ENCODE data around the gene GAK. TPM values are rescaled to one million over a fixed set of nuclear protein-coding genes. Genes with fewer than 3 reads are reported as not detected.

GAK gene
- total and polyA plus RNA-seq, 8 donors: 47.5 to 226 (median 64.8) TPM

- intact Hi-C loops (cut with DNase I): no loop called here
- DNase-seq (peak in 1 of 6 donors; percentile 13), FAIRE-seq (no peak), ATAC-seq (no peak)
- H3K36me3 ChIP-seq: no peaks in the 10 kb centered on the region
- WGBS, 2 donors: 86 to 90% methylated on average over 13 of the region's 13 CpGs
- TF ChIP-seq CTCF (IDR thresholded peaks at IDR 0.05): no peak
- H3K27ac ChIP-seq: no peak overlapping the region
- H3K4me3 ChIP-seq: no peak overlapping the region
- peaks cover 0 to 2% (median 0%) of the 10 kb centered on the region in 3 donors for H3K4me1 ChIP-seq
- no peaks in the 10 kb centered on the region for H3K27me3 ChIP-seq
- no peaks in the 10 kb centered on the region for H3K9me3 ChIP-seq
These were observed 130.5 kb downstream of the GAK start for GRCh38 chr4:801436-802124.

Other genes starting within 250 kb of the GAK start
- 1 to 10 TPM; 3.3 to 9.0 (median 5.5) TPM for gene SLC49A3, start 243.2 kb downstream of the GAK start, total RNA-seq
- gene SLC49A3, start 243.2 kb downstream of the GAK start, polyA plus RNA-seq: 10 to 100 TPM; 14.3 to 20.8 TPM
- gene PCGF3, start 226.5 kb downstream of the GAK start, total RNA-seq: 10 to 100 TPM; 12.3 to 34.3 (median 14.3) TPM
- gene PCGF3, start 226.5 kb downstream of the GAK start, polyA plus RNA-seq: 10 to 100 TPM; 43.3 to 66.8 TPM
- 1 to 10 TPM in 3 of 6 donors, under 1 TPM in 3; 0.51 to 1.8 (median 0.89) TPM for gene CPLX1, start 106.2 kb downstream of the GAK start, total RNA-seq
- gene CPLX1, start 106.2 kb downstream of the GAK start, polyA plus RNA-seq: 1 to 10 TPM; 6.3 to 7.7 TPM
- gene TMEM175, start 144 bp upstream of the GAK start, total RNA-seq: 10 to 100 TPM; 10.0 to 20.2 (median 14.7) TPM
- 10 to 100 TPM; 77.8 to 96.6 TPM for gene TMEM175, start 144 bp upstream of the GAK start, polyA plus RNA-seq
- gene DGKQ, start 41.3 kb upstream of the GAK start, total RNA-seq: 10 to 100 TPM in 1 of 6 donors, 1 to 10 TPM in 5; 5.7 to 11.3 (median 7.4) TPM
- gene DGKQ, start 41.3 kb upstream of the GAK start, polyA plus RNA-seq: 10 to 100 TPM in 1 of 2 donors, 1 to 10 TPM in 1; 10.0 to 11.7 TPM
- gene IDUA, start 54.7 kb upstream of the GAK start, total RNA-seq: 10 to 100 TPM; 17.6 to 33.7 (median 20.2) TPM
- 10 to 100 TPM; 40.7 to 56.9 TPM for gene IDUA, start 54.7 kb upstream of the GAK start, polyA plus RNA-seq
- 1 to 10 TPM in 2 of 6 donors, under 1 TPM in 4; 0.28 to 1.7 (median 0.66) TPM for gene SLC26A1, start 61.1 kb upstream of the GAK start, total RNA-seq
- gene SLC26A1, start 61.1 kb upstream of the GAK start, polyA plus RNA-seq: 1 to 10 TPM in 1 of 2 donors, under 1 TPM in 1; 0.45 to 1.6 TPM
- 10 to 100 TPM; 25.1 to 41.4 (median 31.1) TPM for gene FGFRL1, start 79.3 kb upstream of the GAK start, total RNA-seq
- 10 to 100 TPM; 15.4 to 42.8 TPM for gene FGFRL1, start 79.3 kb upstream of the GAK start, polyA plus RNA-seq
- gene RNF212, start 181.2 kb upstream of the GAK start, total RNA-seq: 10 to 100 TPM; 12.0 to 28.0 (median 16.8) TPM
- gene RNF212, start 181.2 kb upstream of the GAK start, polyA plus RNA-seq: 10 to 100 TPM; 19.0 to 40.3 TPM
- 10 to 100 TPM in 3 of 6 donors, 1 to 10 TPM in 3; 3.1 to 45.2 (median 8.5) TPM for gene SPON2, start 240.3 kb upstream of the GAK start, total RNA-seq
- gene SPON2, start 240.3 kb upstream of the GAK start, polyA plus RNA-seq: 10 to 100 TPM; 10.1 to 13.0 TPM

All from pancreas (tissue), 10 donors.